Uterus (tissue), 4 donors: Measurements from ENCODE around the gene GRIN2C. TPM values are rescaled to one million over a fixed set of nuclear protein-coding genes. Genes with fewer than 3 reads are reported as not detected.

Source experiments
- DNase-seq, 2 donors: peaks; one replicate each; pipeline ENCODE4 v3.0.0-alpha.2; 2019 to 2020
- H3K27ac ChIP-seq, 2 donors: fragments of 200-600 bp; sonication (generic); 1 replicate in 1 of 2; 2 replicates in 1 of 2; pipeline ENCODE4 v1.5.1; 2016 to 2018
- H3K27me3 ChIP-seq, 2 donors: fragments of 200-600 bp; sonication (generic); one replicate each; pipeline ENCODE4 v1.5.1; 2018 to 2019; ENCODE audit warnings: control low read depth in 1 of 2
- H3K36me3 ChIP-seq, 2 donors: fragments of 200-600 bp; sonication (generic); one replicate each; pipeline ENCODE4 v1.5.1; 2019; ENCODE audit warnings: control low read depth in 1 of 2
- H3K4me1 ChIP-seq, 2 donors: fragments of 200-600 bp; sonication (generic); one replicate each; pipeline ENCODE4 v1.5.1; 2018 to 2019; ENCODE audit warnings: control low read depth in 1 of 2
- H3K4me3 ChIP-seq, 2 donors: fragments of 200-600 bp; sonication (generic); 1 replicate in 1 of 2; 2 replicates in 1 of 2; pipeline ENCODE4 v1.5.1; 2018 to 2019; ENCODE audit warnings: mild to moderate bottlenecking in 1 of 2
- H3K9me3 ChIP-seq, 2 donors: fragments of 200-600 bp; sonication (generic); one replicate each; pipeline ENCODE4 v1.5.1; 2019; ENCODE audit warnings: control low read depth in 1 of 2
- CTCF ChIP-seq, 4 experiments: fragments of 200-600 bp in 2 of 4; fragments of 450-650 bp in 2 of 4; sonication (generic) in 2 of 4; IDR thresholded peaks; one replicate each; pipeline ENCODE4 v1.5.1; 2016 to 2019; ENCODE audit warnings: antibody characterized with exemption in 4 of 4, mild to moderate bottlenecking in 2 of 4, moderate library complexity in 1 of 4
- POLR2A ChIP-seq, 2 donors: fragments of 450-650 bp; IDR thresholded peaks; one replicate each; pipeline ENCODE4 v1.6.1; 2016; ENCODE audit warnings: antibody characterized with exemption in 2 of 2, mild to moderate bottlenecking in 1 of 2, moderate library complexity in 1 of 2
- intact Hi-C: fragments of 100-400 bp; cut with DNase I; formaldehyde crosslinking; loops from one replicate; pipeline ENCODE4 v1.15.1; 2023; ENCODE audit warnings: low total_unique reads
- total RNA-seq, 4 donors: library from RNA; depleted of rRNA in 3 of 4; stranded (reverse); fragments of >200 nt in 3 of 4; gene quantifications; one replicate each; pipeline versions ENCODE4 v1.1.0 to v1.2.4, GENCODE V29; 2014 to 2023
- donor health status: DM: yes; HTN: yes; CAD: no.

Gene GRIN2C
- total RNA-seq, 4 donors from 2014 or later = 0.55 to 0.90 TPM; not detected in 2

- H3K36me3 ChIP-seq = no peaks in the 10 kb centered on the region
- H3K27me3 ChIP-seq = no peaks in the 10 kb centered on the region
- no peaks in the 10 kb centered on the region for H3K9me3 ChIP-seq
- H3K27ac ChIP-seq = no peak overlapping the region
- no peaks in the 10 kb centered on the region for H3K4me1 ChIP-seq
- intact Hi-C loops = no loop called here
- H3K4me3 ChIP-seq = no peak overlapping the region
- no peak for TF ChIP-seq POLR2A (IDR thresholded peaks at IDR 0.05)
- TF ChIP-seq CTCF (IDR thresholded peaks at IDR 0.05) = no peak
- DNase-seq = no peak
Measured at GRCh38 chr17:74822939-74823367, 36.7 kb downstream of the GRIN2C start.

- Histone ChIP-seq H3K27ac (no peak overlapping the region), H3K9me3 (no peaks in the 10 kb centered on the region), H3K4me1 (no peaks in the 10 kb centered on the region), H3K4me3 (no peak overlapping the region), H3K27me3 (no peaks in the 10 kb centered on the region), H3K36me3 (no peaks in the 10 kb centered on the region)
- TF ChIP-seq CTCF (IDR thresholded peaks at IDR 0.05) = no peak
- no peak for TF ChIP-seq POLR2A (IDR thresholded peaks at IDR 0.05)
- no peak for DNase-seq
- intact Hi-C loops = no loop called here
Measured at GRCh38 chr17:74822335-74822938, 37.2 kb downstream of the GRIN2C start.

GRCh38 chr17:74821655-74822334 lies 37.9 kb downstream of the GRIN2C start:
- Histone ChIP-seq H3K4me1 (no peaks in the 10 kb centered on the region), H3K27ac (no peak overlapping the region), H3K4me3 (no peak overlapping the region), H3K36me3 (no peaks in the 10 kb centered on the region), H3K27me3 (no peaks in the 10 kb centered on the region), H3K9me3 (no peaks in the 10 kb centered on the region)
- TF ChIP-seq POLR2A (IDR thresholded peaks at IDR 0.05) (no peak), CTCF (IDR thresholded peaks at IDR 0.05) (no peak)
- intact Hi-C loops = no loop called here
- DNase-seq = no peak

- H3K4me3 ChIP-seq = no peak overlapping the region
- no peaks in the 10 kb centered on the region for H3K4me1 ChIP-seq
- no peak for DNase-seq
- no peaks in the 10 kb centered on the region for H3K9me3 ChIP-seq
- no peak overlapping the region for H3K27ac ChIP-seq
- H3K36me3 ChIP-seq = no peaks in the 10 kb centered on the region
- TF ChIP-seq CTCF (IDR thresholded peaks at IDR 0.05) (no peak), POLR2A (IDR thresholded peaks at IDR 0.05) (no peak)
- H3K27me3 ChIP-seq = no peaks in the 10 kb centered on the region
- intact Hi-C loops = no loop called here
Measured at GRCh38 chr17:74819801-74820436, 39.8 kb downstream of the GRIN2C start.

- no peak for TF ChIP-seq CTCF (IDR thresholded peaks at IDR 0.05)
- TF ChIP-seq POLR2A (IDR thresholded peaks at IDR 0.05) = no peak
- H3K36me3 ChIP-seq = no peaks in the 10 kb centered on the region
- no peaks in the 10 kb centered on the region for H3K4me1 ChIP-seq
- no peak for DNase-seq
- H3K27me3 ChIP-seq = no peaks in the 10 kb centered on the region
- no peak overlapping the region for H3K4me3 ChIP-seq
- H3K27ac ChIP-seq = no peak overlapping the region
- intact Hi-C loops = no loop called here
- no peaks in the 10 kb centered on the region for H3K9me3 ChIP-seq
Measured at GRCh38 chr17:74818291-74818938, 41.3 kb downstream of the GRIN2C start.
